GM21786 (cell line): ENCODE measurements around the gene PGLYRP1.

Source experiments
- ATAC-seq: cut with Tn5 transposase; IDR thresholded peaks from one replicate; pipeline ENCODE4 v1.9.1; 2021; ENCODE audit not compliant: unreplicated experiment

The PGLYRP1 gene

GRCh38 chr19:46033401-46033800 lies 10.5 kb upstream of the PGLYRP1 start:
- no peak for ATAC-seq

- no peak for ATAC-seq
These were observed 9.8 kb upstream of the PGLYRP1 start for GRCh38 chr19:46032597-46033025.

GRCh38 chr19:46031781-46032596 lies 9.1 kb upstream of the PGLYRP1 start:
- ATAC-seq = no peak

GRCh38 chr19:46030812-46031550 lies 8.1 kb upstream of the PGLYRP1 start:
- no peak for ATAC-seq

GRCh38 chr19:46025835-46026234 lies 3.0 kb upstream of the PGLYRP1 start:
- no peak for ATAC-seq

GRCh38 chr19:46023311-46023779 lies 492 bp upstream of the PGLYRP1 start:
- ATAC-seq = no peak

GRCh38 chr19:46022061-46022430 lies 807 bp downstream of the PGLYRP1 start:
- ATAC-seq = no peak

- no peak for ATAC-seq
These were observed 1.3 kb downstream of the PGLYRP1 start for GRCh38 chr19:46021531-46022041.

GRCh38 chr19:46020819-46021125 lies 2.1 kb downstream of the PGLYRP1 start:
- no peak for ATAC-seq

GRCh38 chr19:46019270-46019669 lies 3.6 kb downstream of the PGLYRP1 start:
- ATAC-seq = no peak

GRCh38 chr19:46018729-46019251 lies 4.1 kb downstream of the PGLYRP1 start:
- no peak for ATAC-seq

- ATAC-seq = no peak
These were observed 4.8 kb downstream of the PGLYRP1 start for GRCh38 chr19:46017874-46018675.

- no peak for ATAC-seq
These were observed 5.8 kb downstream of the PGLYRP1 start for GRCh38 chr19:46017095-46017429.

- ATAC-seq = peak; percentile 46
These were observed 6.3 kb downstream of the PGLYRP1 start for GRCh38 chr19:46016426-46017094.

GRCh38 chr19:46015687-46016425 lies 7.0 kb downstream of the PGLYRP1 start:
- ATAC-seq = peak; percentile 9

GRCh38 chr19:46014941-46015686 lies 7.7 kb downstream of the PGLYRP1 start:
- ATAC-seq = no peak

GRCh38 chr19:46014534-46014933 lies 8.3 kb downstream of the PGLYRP1 start:
- ATAC-seq = no peak

GRCh38 chr19:46009530-46010510 lies 13.0 kb downstream of the PGLYRP1 start:
- ATAC-seq = no peak
